Amniotic epithelial cell (primary cell): Measurements from ENCODE around the gene DDAH1.

Experiments
- DNase-seq: peaks from one replicate; pipeline ENCODE4 v3.0.0-alpha.2; 2010; ENCODE audit warnings: low read depth

The DDAH1 gene

DNA sequence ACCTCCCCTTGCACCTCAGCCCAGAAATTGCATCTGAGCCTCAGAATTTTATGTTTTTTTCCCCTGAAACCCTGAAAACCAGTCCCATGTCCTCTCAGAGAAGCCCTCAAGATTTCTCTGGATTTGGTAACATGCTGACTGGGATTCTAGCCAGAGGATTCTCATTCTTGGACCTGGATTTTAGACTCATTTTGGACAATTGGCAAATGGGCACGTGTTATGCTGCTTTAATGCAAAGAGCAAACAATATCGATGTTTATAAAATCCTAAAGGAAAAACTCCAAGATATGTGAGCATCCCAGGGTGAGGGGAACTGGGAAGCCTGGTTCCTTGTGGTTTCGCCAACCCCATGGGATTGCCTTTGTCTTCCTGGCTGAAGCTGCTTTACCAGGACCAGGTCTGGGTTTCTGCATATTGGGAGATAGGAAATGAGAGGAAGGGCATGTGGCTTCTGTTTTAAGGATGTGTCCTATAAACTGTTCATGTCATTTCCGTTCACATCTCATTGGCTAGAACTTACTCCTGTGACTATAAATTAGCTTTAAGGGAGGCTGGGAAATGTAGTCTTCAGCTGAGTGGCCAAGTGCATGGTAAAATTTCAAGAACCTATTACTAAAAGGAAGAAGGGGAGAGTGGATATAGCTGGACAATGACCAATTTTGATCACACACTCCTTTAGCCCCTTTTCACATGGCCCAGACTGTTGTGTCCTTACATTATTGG, 161.4 kb downstream of the DDAH1 start:
- DNase-seq, result no peak

DNA sequence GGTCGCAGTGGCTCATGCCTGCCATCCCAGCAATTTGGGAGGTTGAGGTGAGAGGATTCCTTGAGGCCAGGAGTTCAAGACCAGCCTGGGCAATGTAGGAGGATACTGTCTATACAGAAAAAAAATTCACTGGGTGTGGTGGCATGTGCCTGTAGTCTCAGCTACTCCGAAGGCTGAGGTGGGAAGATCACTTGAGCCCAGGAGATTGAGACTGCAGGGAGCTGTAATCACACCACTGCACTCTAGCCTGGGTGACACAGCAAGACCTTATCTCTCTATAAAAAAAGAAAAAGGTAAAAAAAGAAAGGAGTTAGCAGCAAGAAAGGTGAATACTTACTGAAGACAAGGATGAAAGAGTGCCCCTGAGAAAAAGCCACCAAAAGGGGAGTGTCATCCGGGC, 164.8 kb downstream of the DDAH1 start:
- DNase-seq, result no peak

DNA sequence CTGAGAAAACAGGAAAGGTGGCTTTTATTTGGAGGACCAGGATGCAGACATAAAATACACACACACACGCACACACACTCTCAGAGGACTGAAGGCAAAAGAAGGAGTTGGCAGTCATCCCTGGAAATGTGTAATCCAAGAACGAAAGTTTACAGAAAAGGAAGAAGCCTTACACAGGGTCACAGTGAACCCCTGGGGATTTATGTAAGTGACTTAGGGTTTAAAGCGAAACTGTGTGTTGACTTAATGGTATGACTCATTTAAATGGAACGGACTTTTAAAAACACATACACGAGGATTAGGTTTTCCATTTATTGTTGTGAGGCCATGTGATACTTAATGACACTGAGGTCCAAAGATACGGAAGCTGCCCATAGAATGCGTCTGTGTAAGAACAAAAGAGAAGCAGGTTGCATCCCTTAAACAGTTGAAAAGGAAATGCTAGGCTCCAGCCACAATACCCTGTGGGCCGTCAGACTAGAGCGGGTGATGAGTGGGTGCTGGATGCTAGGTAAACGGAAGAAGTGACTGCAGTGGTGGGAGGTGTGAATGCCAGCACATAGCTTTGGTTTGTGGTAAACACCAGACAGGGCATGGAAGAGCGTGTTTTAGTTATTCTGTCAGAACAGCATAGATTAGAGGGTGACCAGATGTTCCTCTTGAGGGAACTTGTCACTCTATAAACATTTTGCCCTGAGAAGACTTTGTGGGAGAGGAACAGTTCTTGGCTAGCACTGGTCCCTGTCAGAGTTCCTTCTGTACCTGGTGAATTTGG, 166.9 kb downstream of the DDAH1 start:
- DNase-seq, result peak; percentile 91

DNA sequence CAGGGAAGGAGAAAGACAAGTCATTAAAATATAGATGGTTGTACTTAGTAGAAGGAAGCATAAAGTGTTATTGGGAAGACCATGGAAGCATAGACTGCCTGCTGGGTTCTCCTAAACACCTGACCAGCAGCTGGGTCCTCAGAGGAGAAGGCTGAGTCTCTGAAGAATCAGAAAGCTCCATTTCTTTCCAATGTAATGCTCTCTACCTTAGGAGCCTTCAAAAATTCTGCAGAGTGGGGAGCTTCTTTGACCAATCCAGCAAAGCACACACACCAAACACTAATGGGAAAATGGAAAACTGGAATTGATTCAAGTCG, 167.5 kb downstream of the DDAH1 start:
- DNase-seq, result no peak

DNA sequence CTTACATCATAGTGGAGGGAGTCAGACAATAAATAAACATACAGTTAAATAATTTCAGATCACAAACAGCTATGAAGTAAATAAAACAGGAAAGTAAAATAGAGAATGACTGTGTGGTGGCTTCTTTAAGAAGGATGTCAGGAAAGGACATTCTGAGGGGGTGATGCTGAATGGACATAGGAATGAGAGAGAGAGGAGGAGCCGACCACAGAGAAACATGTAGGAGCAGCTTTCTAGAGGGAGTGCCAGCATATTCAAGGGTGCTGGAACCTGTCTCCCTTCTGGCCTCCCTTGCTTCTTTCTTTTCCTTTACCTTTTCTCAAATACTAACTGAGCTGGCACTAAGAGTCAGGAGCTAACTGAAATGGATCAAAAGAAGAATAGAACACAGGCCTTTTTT, 168.0 kb downstream of the DDAH1 start:
- no peak for DNase-seq

DNA sequence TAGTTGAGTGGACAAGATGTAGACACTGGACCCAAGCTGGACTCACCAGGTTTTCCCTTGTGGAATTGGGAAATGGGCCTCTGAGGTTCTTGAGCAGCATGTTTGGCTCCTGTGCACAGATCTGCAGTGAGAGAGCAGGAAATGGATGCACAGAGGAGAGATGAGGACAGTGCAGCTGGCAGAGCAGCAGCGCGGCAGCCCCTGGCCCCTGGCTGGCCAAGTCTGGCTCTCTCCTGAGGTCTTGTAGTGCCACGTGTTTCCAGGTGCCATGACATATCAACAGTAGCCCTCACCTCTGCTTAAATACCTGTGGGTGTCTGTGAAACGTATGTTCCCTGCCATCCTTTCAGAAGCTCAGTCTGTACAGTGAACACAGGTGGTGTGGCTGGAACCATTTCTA, 169.3 kb downstream of the DDAH1 start:
- DNase-seq, result no peak

DNA sequence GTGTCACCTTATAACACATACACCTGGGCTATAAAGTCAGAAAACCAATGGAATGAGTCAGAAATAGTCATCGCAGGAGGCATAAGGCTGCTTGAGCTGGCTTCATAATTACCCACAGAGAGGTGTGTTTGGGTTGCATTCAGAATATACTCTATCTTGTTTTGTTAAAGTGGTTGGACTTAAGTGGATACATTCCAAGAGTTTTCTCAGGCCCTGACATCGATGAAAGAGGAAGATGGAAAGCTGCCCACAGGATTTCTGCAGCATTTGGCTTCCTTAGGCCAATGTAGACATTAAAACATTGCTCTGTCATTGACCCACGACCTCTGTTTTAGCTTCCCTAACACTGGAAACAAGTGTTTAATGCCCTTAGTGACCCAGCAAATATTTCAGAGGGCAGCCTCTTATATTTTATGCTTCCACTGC, 169.9 kb downstream of the DDAH1 start:
- peak; percentile 27 for DNase-seq

DNA sequence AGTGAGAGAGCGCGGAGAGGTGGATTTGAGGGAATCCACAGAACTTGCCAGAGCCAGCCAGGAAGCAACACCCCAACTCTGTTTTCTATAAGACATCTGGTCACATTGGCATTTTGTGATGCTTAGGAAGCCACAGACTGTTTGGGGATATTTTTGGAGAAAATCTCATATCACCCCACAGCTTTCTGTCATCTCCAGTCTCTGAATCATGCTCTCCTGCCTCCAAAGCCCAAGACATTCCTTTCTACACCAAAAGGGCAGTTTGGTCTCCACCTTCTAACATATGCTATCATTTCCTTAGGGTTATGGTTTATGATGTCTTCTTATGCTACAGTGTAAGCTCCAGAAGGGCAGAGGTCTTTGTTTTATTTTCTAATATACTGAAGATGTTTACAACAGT, 174.1 kb downstream of the DDAH1 start:
- no peak for DNase-seq

DNA sequence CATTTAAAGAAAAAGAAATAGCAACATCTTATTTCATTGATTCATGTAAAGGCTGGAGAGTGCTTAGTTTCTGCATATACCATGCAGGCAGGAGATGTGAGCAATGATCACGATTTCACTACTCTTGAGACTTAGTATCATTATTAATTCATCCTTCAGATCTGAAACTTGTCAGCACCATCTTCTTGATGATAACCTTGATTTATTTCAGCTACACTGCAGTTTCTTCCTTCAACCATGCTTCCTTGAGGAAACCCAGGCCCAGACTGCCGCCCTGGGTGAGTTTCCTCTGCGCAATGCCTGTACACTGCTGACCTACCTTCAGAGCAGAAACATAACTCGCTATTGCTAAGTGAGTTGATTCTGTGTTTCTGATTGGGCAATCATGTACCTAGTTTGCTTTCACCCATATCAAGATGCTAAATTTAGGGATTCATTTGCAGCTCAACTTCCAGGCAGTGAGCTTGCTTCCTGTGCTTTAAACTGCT, 175.1 kb downstream of the DDAH1 start:
- DNase-seq, result peak; percentile 68

DNA sequence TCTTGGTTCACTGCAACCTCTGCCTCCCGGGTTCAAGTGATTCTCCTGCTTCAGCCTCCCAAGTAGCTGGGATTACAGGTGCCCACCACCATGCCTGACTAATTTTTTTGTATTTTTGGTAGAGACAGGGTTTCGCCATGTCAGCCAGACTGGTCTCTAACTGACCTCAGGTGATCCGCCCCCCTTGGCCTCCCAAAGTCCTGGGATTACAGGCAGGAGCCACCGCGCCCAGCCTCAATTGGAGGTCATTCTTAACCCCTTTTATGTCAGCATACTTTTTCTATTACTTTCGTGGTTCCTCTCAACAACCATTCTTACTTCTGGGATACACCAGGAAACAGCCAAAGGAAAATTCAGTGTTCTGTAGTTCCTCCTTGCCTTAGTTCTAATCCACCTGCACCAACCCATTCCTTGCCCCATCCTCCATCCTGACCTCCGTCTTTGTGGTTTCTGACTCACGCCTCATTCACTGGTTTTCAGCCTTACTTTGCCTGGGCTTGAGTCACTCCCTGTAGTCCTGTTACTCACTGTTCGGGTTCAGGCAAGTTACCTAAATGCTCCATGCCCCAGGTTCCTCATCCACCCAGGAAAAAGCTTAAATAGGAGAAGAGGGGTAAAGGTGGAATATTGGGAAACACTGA, 175.6 kb downstream of the DDAH1 start:
- DNase-seq, result peak; percentile 94

DNA sequence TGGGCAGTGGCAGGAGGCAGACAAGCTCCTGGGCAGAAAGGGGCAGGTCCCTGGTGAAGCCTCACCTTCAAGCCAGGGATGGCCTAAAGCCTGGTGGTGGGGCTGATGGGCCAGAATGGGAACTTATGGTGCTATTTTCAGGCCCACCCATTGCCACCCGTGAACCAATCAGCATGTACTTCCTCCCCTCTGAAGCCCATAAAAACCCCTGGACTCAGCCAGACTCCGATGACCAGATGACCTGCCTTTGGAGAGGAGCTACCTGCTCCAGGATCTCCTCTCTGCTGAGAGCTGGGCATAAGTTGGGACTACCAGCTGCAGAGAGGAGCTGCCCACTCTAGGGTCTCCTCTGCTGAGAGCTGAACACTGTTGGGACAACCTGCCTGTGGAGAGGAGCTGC, 180.8 kb downstream of the DDAH1 start:
- DNase-seq, result no peak

DNA sequence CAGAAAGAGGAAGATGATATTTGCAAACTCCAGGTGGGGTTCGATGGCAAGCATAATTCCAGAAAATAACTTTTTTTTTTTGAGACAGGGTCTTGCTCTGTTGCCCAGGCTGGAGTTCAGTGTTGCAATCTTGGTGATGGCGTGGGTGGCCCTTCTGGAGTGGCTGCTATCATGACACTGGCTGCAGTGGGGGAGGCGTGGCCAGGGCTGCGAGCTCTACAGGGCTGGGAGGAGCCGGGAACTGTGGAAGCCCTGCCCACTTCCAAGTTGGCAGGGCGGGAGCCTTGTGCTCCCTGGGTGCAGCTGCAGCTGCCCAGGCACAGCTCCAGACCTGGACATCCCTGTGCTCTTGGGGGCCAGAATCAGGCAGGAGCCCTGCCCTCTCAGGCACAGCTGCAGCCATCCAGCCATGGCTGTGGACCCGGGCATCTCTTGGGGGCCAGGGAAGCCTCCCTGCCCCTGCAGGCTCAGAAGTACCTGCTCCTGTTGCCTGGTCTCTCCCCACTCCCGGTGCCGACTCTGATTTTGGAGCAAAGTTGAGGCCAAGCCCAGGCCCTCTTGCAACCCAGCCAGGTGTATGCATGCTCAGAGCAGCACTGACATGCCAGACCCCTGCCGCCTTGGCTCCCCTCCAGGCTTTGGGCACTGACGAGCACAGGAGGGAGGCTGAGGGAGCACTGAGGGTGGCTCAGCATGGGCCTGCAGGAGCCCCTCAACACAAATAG, 181.3 kb downstream of the DDAH1 start:
- DNase-seq, result no peak

DNA sequence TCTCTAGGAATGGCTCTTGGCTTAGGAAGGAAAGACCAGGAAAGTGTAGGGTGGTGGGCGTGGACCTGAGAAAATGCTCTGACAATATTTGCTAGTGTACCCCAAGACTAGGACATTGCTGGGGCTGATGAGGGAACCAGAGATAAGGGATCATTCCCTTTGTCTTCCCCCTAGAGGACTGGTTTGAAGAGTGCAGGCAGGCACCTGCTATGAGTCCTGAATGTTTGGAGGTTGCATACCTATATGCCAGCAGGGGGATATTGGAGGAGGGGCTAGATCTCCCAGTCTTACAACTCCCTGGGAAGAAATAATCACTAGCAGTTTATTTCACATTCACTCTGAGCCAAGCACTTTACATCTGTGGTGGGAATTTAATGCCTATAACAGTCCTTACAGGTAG, 182.5 kb downstream of the DDAH1 start:
- no peak for DNase-seq

DNA sequence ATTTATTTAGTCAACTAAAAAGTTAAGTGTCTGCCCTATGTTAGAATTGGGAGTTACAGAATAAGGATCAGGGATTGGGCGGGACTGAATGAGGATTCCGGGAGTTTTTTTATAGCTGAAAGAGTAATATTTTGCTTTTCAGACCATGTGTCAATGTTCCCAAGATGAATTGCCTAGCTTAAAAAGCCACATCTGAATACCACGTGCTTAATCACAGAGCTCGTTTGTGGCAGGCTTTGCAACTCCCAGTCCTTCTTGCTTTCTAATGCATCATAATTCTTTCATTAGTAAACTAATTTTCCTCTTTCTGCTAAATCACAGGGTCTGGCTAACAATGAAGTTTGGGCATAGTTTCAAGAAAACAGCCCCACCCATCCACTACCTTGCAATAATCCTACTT, 184.3 kb downstream of the DDAH1 start:
- DNase-seq, result no peak

DNA sequence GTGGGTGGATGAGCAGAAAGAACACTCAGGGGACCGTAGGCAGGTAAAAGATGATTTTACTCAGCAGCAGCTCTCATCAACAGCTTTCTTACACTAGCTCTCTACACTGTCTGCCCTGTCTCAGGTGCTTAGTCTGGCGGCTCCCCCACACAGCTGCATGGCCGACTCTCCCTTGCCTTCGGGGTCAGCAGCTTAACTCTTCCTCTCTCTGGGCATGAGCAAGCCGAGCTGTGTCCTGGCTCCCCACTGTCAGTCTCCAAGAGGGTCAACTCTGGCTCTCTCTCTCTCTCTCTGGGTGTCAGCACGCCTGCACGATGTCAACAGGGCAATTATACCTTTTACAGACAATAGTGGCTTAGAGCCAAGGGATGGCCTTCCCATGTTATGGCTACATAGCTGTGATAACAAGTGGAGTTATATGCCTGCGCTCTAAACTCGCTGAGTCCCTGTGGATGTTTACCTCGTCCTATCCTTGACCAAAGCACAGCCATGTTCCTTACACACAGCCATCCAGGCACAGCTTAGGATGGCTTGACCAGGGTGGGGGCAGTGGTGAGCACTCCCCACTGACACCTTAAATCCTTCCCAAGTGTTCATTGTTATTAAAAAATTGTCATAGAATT, 185.4 kb downstream of the DDAH1 start:
- no peak for DNase-seq

DNA sequence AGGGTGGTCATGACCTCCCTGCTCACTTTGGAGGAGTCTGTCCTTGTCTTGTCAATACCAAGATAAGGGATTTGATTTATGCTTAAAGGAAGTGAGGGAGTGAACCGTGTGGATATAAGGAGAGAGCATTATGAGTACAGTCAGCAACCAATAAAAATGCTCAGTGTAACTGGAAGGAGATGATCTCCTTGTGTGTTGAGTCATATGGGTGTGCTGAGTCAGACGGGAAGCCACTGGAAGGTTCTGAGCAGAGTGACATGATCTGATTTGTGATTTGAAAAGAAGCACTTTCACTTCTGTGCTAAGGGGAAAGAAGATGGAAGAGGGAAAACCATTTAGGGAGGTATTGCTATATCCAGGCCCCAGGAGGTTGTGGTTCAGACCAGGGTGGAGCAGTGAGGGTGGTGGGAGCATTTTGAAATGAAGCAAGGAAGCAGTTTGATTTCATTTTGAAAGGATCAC, 186.1 kb downstream of the DDAH1 start:
- peak; percentile 96 for DNase-seq

DNA sequence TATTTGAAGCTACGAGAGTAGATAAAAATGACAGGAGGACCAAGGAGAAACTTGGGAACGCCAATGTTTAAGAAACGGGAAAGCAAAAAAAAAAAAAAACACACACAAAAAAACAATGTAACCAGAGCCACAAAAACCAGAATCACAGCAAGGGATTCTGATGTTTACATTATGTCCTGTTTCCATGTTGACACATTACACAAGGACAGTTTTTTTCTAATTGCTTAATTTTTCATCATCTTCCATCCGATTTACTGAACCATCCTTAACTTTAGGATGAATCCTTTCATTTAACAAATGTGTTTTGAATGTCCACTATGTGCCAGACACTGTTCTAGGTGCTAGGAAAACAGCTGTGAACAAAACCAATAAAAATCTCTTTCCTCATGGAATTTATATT, 187.2 kb downstream of the DDAH1 start:
- DNase-seq, result no peak

DNA sequence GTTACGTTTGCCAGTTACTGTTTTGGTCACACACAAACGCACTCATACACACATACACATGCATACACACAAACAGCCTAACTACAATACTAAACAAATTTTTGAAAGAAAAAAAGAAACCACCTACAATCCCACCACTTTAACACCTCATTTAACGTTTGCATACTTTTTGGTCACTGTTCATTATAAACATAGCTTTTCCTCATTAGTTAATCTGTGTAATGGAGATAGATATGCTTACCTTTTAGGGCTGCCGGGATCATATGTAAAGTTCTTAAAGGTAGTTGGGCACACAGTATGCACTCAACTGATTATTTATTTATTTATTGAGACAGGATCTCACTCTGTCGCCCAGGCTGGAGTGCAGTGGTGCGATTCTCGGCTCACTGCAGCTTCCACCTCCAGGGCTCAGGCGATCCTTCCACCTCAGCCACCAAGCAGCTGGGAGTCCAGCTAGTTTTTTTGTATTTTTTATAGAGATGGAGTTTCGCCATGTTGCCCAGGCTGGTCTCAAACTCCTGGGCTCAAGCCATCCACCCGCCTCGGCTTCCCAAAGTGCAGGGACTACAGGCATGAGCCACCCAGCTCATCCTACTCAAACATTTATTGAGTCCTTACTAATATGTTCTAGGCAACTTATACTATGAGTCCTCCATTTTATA, 187.8 kb downstream of the DDAH1 start:
- no peak for DNase-seq

DNA sequence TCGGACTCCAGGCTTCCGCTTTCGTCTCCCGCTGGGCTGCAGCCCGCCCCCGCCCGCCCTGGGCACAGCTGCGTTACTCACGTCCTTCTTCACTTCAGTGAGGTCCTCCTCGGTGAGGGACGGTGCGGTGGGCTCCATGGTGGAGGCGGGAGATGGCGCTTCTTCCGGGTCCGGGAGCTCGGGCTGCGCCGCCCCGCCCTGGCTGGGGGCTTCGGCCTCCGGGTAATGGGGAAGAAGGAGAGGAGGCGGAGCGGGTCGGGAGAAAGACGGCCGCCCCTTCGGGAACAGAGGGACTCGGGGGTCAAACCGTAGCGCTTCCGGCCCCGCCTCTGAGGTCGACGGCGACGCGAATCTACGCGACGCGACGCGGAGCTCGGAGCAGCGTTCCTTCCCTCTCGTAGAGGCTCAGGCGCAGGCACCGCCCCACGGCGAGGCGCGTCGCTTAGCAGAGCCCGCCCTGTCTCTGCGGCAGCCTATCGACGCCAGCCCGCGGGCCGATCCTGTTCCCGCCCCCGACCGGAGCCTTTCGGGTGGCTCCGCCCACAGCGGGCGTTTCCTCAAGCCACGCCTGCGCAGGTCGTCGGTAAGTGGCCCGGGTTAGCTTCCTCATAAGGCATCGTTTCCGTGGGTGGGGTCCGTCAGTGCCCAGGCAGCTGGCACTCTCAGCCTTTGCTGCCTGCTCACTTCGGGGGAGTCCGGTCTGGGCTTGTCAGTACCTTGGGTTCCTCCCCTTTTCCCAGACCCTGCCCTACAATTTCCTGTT, 188.6 kb downstream of the DDAH1 start, which contains the start of gene BCL10:
BCL10 (minus strand) TSS at position 418 of the 763 bp plus-strand sequence; CDS start at position 138, 280 bp downstream.
- peak; percentile 96 for DNase-seq

DNA sequence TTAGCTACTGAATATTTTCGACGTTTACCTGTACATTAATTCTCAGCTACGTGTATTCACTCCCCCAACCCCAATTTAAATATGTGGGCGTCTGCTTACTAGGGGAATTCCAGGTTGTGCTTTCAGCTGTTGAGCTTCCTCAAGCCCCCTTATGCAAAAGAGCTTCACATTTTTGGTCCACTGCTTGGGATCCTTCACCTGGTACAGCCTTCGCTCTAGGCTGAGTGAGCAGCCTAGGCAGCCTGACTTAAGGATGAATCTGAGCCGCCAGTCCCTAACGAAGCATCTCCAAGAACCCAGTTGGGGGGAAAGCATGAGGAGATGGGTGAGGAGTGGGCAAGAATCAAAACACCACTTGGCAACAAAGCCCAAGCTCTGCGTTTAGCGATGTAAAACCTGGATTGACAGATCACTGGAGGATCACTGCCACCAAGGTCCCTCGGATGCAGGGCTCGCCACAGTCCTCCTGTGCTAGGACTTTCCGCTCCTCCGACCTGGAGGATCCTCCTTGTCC, 189.2 kb downstream of the DDAH1 start:
- DNase-seq, result peak; percentile 10
